Measurements from ENCODE around the gene PDE4B.
"Not testable (repeated sequence)": the region's sequence is repeated elsewhere in the genome, so short reads cannot be mapped to it uniquely, and the experiment has no call there.

The PDE4B gene

DNA sequence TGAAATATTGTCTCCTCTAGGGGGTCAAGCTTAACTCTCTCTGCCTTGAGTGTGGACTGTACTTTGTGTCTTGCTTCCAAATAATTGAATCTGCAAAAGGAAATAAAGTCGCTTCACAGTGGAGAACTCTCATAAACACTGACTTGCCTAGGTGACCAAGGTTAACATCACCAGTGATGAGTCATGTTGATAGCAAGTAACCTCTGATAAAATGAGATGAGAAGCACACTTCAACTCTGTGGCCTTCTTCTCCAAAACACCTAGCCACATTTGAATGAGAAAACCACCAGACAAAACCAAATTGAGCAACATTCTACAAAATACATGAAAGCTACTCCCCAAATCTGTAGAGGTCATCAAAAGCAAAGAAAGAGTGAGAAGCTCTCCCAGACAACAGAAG, 37.6 kb downstream of the PDE4B start:
- Histone ChIP-seq H3K4me1 (ENCODE audit: control insufficient read depth in 5 of 5, insufficient read depth in 5 of 5, low read length in 5 of 5) (no peaks in the 10 kb centered on the region), H3K9me3 (ENCODE audit: control insufficient read depth in 5 of 5, low read length in 5 of 5) (no peaks in the 10 kb centered on the region), H3K9ac (ENCODE audit: low read length in 5 of 5) (no peak overlapping the region), H3K27ac (ENCODE audit: low read depth, low read length) (no peak overlapping the region), H3K36me3 (ENCODE audit: control insufficient read depth in 5 of 5, insufficient read depth in 5 of 5, low read length in 5 of 5) (no peaks in the 10 kb centered on the region), H3K4me3 (ENCODE audit: low read depth in 1 of 5, low read length in 5 of 5) (no peak overlapping the region), H3K27me3 (ENCODE audit: control insufficient read depth in 5 of 5, insufficient read depth in 4 of 5, low read length in 5 of 5) (no peaks in the 10 kb centered on the region)

DNA sequence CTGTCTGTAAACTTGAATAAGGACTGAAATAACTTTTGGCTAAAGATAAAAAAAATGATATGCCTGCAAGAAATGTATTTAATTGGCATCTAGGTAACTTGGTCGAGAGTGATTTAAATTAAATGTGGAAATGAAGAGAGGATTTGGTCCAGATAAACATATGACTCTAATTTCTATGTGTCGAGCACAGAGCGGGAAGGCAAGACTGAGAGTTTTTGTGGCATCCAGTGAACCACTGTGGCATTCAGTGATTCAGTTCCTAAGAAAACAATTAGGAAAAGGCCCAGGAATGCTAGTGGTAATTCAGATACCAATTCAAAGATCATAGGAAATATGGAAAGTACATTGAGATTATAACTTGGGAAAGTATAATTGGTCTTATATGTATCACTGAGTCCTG, 39.6 kb downstream of the PDE4B start:
- Histone ChIP-seq H3K4me1 (ENCODE audit: control insufficient read depth in 5 of 5, insufficient read depth in 5 of 5, low read length in 5 of 5) (no peaks in the 10 kb centered on the region), H3K27ac (ENCODE audit: low read depth, low read length) (no peak overlapping the region), H3K9me3 (ENCODE audit: control insufficient read depth in 5 of 5, low read length in 5 of 5) (no peaks in the 10 kb centered on the region), H3K9ac (ENCODE audit: low read length in 5 of 5) (no peak overlapping the region), H3K4me3 (ENCODE audit: low read depth in 1 of 5, low read length in 5 of 5) (no peak overlapping the region), H3K27me3 (ENCODE audit: control insufficient read depth in 5 of 5, insufficient read depth in 4 of 5, low read length in 5 of 5) (no peaks in the 10 kb centered on the region), H3K36me3 (ENCODE audit: control insufficient read depth in 5 of 5, insufficient read depth in 5 of 5, low read length in 5 of 5) (no peaks in the 10 kb centered on the region)

DNA sequence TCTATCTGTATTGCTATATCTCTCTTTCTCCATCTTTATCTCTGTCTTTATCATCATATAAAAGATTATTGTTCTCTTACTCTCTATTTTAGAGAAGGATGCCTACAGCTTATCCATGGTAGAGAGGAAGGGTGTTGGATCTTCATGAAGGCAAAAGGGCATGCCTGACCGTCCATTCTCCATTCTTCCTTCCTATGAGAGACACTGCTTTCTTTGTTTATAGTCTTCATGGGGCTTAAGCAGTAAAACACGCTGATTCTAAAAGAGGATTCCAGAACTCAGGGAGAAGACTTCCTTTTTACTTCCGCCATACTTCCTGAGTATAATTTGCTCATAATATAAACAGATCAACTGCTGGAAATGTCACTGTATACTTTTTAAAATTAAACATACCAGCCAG, 44.0 kb downstream of the PDE4B start:
- H3K4me3 ChIP-seq (ENCODE audit: low read depth in 1 of 5, low read length in 5 of 5) = no peak overlapping the region
- H3K4me1 ChIP-seq (ENCODE audit: control insufficient read depth in 5 of 5, insufficient read depth in 5 of 5, low read length in 5 of 5) = no peaks in the 10 kb centered on the region
- no peaks in the 10 kb centered on the region for H3K27me3 ChIP-seq (ENCODE audit: control insufficient read depth in 5 of 5, insufficient read depth in 4 of 5, low read length in 5 of 5)
- H3K9ac ChIP-seq (ENCODE audit: low read length in 5 of 5) = no peak overlapping the region
- no peaks in the 10 kb centered on the region for H3K9me3 ChIP-seq (ENCODE audit: control insufficient read depth in 5 of 5, low read length in 5 of 5)
- no peaks in the 10 kb centered on the region for H3K36me3 ChIP-seq (ENCODE audit: control insufficient read depth in 5 of 5, insufficient read depth in 5 of 5, low read length in 5 of 5)
- no peak overlapping the region for H3K27ac ChIP-seq (ENCODE audit: low read depth, low read length)

DNA sequence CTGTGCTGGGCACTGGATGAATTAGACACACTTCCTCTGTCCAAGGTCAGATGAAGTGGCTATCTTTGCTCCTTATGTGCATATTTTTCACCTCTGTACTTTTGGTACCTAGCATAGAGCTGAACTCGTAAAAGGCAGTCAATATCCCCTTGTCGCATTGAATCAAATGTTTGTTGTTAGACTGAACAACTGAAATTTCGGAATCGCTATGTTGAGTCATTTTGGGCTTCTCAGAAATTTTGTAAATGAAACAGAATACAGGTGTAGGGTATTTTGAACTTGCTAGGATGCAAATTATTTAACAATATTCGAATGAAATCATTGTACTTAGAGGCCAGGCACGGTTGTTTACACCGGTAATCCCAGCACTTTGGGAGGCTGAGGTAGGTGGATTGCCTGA, 48.0 kb downstream of the PDE4B start:
- H3K27me3 ChIP-seq (ENCODE audit: control insufficient read depth in 5 of 5, insufficient read depth in 4 of 5, low read length in 5 of 5) = no peaks in the 10 kb centered on the region
- no peaks in the 10 kb centered on the region for H3K36me3 ChIP-seq (ENCODE audit: control insufficient read depth in 5 of 5, insufficient read depth in 5 of 5, low read length in 5 of 5)
- no peak overlapping the region for H3K9ac ChIP-seq (ENCODE audit: low read length in 5 of 5)
- H3K4me3 ChIP-seq (ENCODE audit: low read depth in 1 of 5, low read length in 5 of 5) = no peak overlapping the region
- H3K4me1 ChIP-seq (ENCODE audit: control insufficient read depth in 5 of 5, insufficient read depth in 5 of 5, low read length in 5 of 5) = peaks cover 0 to 13% (median 0%) of the 10 kb centered on the region in 5 donors
- H3K9me3 ChIP-seq (ENCODE audit: control insufficient read depth in 5 of 5, low read length in 5 of 5) = no peaks in the 10 kb centered on the region
- no peak overlapping the region for H3K27ac ChIP-seq (ENCODE audit: low read depth, low read length)

DNA sequence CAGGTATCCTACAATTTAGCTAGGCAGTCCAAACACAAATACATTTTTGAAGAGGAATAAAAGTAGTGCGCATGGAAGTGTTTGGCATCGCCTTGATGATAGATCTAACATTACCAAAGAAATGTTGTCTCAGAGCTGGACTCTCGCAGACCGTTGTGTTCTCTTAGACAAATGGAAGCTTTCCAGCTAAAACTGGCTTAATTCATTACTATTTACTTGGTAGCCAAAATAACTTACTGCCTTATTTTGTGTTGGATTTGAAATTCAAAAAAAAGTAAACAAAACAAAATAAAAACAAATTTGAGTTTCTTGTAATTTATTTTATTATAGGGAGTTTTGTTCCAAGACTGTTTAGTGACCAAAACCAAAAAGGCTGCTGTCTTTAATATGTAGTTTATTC, 51.6 kb downstream of the PDE4B start:
- no peak overlapping the region for H3K9ac ChIP-seq (ENCODE audit: low read length in 5 of 5)
- H3K9me3 ChIP-seq (ENCODE audit: control insufficient read depth in 5 of 5, low read length in 5 of 5) = peaks cover 3 to 11% (median 5%) of the 10 kb centered on the region in 5 donors
- H3K27me3 ChIP-seq (ENCODE audit: control insufficient read depth in 5 of 5, insufficient read depth in 4 of 5, low read length in 5 of 5) = no peaks in the 10 kb centered on the region
- H3K4me3 ChIP-seq (ENCODE audit: low read depth in 1 of 5, low read length in 5 of 5) = no peak overlapping the region
- no peaks in the 10 kb centered on the region for H3K36me3 ChIP-seq (ENCODE audit: control insufficient read depth in 5 of 5, insufficient read depth in 5 of 5, low read length in 5 of 5)
- no peak overlapping the region for H3K27ac ChIP-seq (ENCODE audit: low read depth, low read length)
- H3K4me1 ChIP-seq (ENCODE audit: control insufficient read depth in 5 of 5, insufficient read depth in 5 of 5, low read length in 5 of 5) = peaks cover 0 to 22% (median 0%) of the 10 kb centered on the region in 5 donors

DNA sequence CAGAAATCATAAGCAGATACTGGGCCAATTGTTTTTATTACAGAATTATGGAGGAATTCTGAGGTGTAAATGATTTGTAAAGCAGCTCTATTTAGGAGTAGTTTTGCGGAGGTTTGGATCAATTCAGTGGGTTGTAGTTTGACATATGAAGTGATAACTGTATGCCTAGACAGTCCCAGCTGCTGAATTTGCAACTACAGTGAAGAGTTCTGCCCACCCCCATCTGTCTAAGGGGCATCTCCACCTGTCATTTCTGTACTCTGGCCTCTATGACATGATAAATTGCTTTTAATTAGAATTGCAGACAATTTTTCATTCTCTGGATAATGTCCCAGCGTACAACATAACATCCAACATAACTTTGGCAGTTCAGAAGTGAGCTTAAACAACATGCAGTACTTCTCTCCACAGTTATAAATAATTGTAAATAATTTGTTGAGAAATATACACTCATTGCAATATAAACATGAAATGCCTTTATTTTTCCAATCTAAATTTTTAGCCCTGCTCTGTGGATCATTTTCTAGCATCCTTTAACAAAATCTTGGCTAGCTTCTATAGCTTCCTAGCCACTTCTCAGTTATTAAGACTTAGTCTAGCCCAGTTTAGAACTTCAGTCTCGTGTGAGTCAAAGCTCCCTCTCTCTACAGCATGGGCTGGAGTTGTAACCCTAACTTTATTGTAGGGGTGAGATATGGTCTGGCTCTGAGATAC, 52.3 kb downstream of the PDE4B start:
- peaks cover 5 to 17% (median 11%) of the 10 kb centered on the region in 5 donors for H3K9me3 ChIP-seq (ENCODE audit: control insufficient read depth in 5 of 5, low read length in 5 of 5)
- no peaks in the 10 kb centered on the region for H3K36me3 ChIP-seq (ENCODE audit: control insufficient read depth in 5 of 5, insufficient read depth in 5 of 5, low read length in 5 of 5)
- no peak overlapping the region for H3K9ac ChIP-seq (ENCODE audit: low read length in 5 of 5)
- peaks cover 0 to 22% (median 0%) of the 10 kb centered on the region in 5 donors for H3K4me1 ChIP-seq (ENCODE audit: control insufficient read depth in 5 of 5, insufficient read depth in 5 of 5, low read length in 5 of 5)
- no peak overlapping the region for H3K4me3 ChIP-seq (ENCODE audit: low read depth in 1 of 5, low read length in 5 of 5)
- no peaks in the 10 kb centered on the region for H3K27me3 ChIP-seq (ENCODE audit: control insufficient read depth in 5 of 5, insufficient read depth in 4 of 5, low read length in 5 of 5)
- H3K27ac ChIP-seq (ENCODE audit: low read depth, low read length) = no peak overlapping the region

DNA sequence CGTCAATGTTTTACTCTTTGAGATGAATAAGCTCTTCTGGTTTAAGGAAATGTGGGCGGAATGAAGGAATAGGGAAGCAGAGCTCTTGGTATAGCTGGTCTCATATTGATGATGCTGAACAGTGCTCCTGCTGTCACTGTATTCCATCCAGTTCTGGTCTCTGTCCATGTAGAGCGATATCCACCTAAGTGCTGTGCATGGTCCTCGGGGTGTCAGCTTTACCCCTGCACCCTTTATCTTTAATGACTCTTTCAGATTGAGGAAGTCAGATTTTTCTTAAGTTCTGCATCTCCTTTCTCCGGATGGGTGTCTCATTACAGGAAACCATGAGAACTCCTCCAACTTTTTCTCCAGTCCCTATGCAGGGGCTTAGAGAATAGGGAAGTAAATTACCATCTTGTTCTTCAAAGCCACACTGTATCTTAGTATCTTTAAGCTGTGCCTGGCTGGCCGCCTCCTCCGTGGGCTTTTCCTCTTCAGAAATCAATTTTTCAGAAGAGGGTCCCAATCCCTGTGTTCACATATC, 52.9 kb downstream of the PDE4B start:
- H3K27me3 ChIP-seq (ENCODE audit: control insufficient read depth in 5 of 5, insufficient read depth in 4 of 5, low read length in 5 of 5) = no peaks in the 10 kb centered on the region
- H3K4me1 ChIP-seq (ENCODE audit: control insufficient read depth in 5 of 5, insufficient read depth in 5 of 5, low read length in 5 of 5) = peaks cover 0 to 22% (median 0%) of the 10 kb centered on the region in 5 donors
- no peak overlapping the region for H3K27ac ChIP-seq (ENCODE audit: low read depth, low read length)
- peaks cover 5 to 17% (median 11%) of the 10 kb centered on the region in 5 donors for H3K9me3 ChIP-seq (ENCODE audit: control insufficient read depth in 5 of 5, low read length in 5 of 5)
- H3K9ac ChIP-seq (ENCODE audit: low read length in 5 of 5) = no peak overlapping the region
- no peak overlapping the region for H3K4me3 ChIP-seq (ENCODE audit: low read depth in 1 of 5, low read length in 5 of 5)
- H3K36me3 ChIP-seq (ENCODE audit: control insufficient read depth in 5 of 5, insufficient read depth in 5 of 5, low read length in 5 of 5) = no peaks in the 10 kb centered on the region

DNA sequence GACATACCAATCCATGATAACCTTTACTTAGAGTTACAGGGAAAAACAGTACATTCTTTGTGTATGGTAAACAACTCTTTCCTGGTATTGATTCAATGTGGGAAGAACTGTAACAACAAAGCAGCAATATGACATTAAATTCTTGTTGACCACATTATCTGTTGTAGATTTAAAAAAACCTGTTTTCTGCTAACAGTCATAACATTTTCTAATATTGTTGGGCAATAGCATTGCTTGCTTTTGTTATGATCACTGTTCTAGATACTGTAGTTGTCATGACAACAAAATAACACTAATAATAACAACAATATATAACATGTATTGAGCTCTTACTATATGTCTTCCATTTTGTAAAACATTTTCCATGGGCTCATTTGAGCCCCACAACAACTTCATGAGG, 54.2 kb downstream of the PDE4B start:
- Histone ChIP-seq H3K4me3 (ENCODE audit: low read depth in 1 of 5, low read length in 5 of 5) (no peak overlapping the region), H3K36me3 (ENCODE audit: control insufficient read depth in 5 of 5, insufficient read depth in 5 of 5, low read length in 5 of 5) (no peaks in the 10 kb centered on the region), H3K9ac (ENCODE audit: low read length in 5 of 5) (no peak overlapping the region), H3K9me3 (ENCODE audit: control insufficient read depth in 5 of 5, low read length in 5 of 5) (peaks cover 5 to 17% (median 11%) of the 10 kb centered on the region in 5 donors), H3K27ac (ENCODE audit: low read depth, low read length) (no peak overlapping the region), H3K4me1 (ENCODE audit: control insufficient read depth in 5 of 5, insufficient read depth in 5 of 5, low read length in 5 of 5) (peaks cover 0 to 22% (median 0%) of the 10 kb centered on the region in 5 donors), H3K27me3 (ENCODE audit: control insufficient read depth in 5 of 5, insufficient read depth in 4 of 5, low read length in 5 of 5) (no peaks in the 10 kb centered on the region)

DNA sequence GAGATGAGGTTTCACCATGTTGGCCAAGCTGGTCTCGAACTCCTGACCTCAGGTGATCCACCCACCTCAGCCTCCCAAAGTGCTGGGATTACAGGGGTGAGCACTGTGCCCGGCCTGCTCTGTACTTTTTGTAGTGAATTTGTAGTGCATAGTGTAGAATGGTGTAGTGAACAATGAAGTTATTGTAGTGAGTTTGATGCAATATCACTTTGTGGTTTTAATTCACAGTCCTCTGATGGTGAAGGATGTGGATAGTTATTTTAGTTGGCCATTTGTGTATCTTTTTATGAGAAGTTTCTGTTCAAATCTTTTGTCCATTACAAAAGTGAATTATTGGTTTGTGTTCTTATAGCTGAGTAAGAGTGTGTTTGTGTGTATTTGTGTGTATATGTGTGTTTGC, 57.6 kb downstream of the PDE4B start:
- Histone ChIP-seq H3K27me3 (ENCODE audit: control insufficient read depth in 5 of 5, insufficient read depth in 4 of 5, low read length in 5 of 5) (no peaks in the 10 kb centered on the region), H3K4me1 (ENCODE audit: control insufficient read depth in 5 of 5, insufficient read depth in 5 of 5, low read length in 5 of 5) (peaks cover 0 to 12% (median 0%) of the 10 kb centered on the region in 5 donors), H3K4me3 (ENCODE audit: low read depth in 1 of 5, low read length in 5 of 5) (no peak overlapping the region), H3K9ac (ENCODE audit: low read length in 5 of 5) (no peak overlapping the region), H3K27ac (ENCODE audit: low read depth, low read length) (no peak overlapping the region), H3K9me3 (ENCODE audit: control insufficient read depth in 5 of 5, low read length in 5 of 5) (peaks cover 5 to 17% (median 13%) of the 10 kb centered on the region in 5 donors), H3K36me3 (ENCODE audit: control insufficient read depth in 5 of 5, insufficient read depth in 5 of 5, low read length in 5 of 5) (no peaks in the 10 kb centered on the region)

DNA sequence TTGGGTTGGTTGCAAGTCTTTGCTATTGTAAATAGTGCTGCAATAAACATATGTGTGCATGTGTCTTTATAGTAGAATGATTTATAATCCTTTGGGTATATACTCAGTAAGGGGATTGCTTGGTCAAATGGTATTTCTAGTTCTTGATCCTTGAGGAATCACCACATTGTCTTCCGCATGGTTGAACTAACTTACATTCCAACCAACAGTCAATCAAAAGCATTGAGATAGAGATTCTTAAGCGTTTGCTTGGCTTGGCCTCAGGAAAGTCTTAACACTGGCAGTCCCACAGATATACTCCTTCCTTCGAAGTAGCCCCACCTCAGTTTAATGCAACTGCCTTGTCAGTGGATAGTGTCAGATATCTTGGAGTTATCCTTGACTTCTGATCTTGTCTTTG, 63.9 kb downstream of the PDE4B start:
- H3K27me3 ChIP-seq (ENCODE audit: control insufficient read depth in 5 of 5, insufficient read depth in 4 of 5, low read length in 5 of 5) = not testable (repeated sequence)

More for the DNA sequence above, 63.9 kb downstream of the PDE4B start:
- H3K4me3 ChIP-seq (ENCODE audit: low read depth in 1 of 5, low read length in 5 of 5); H3K9ac ChIP-seq (ENCODE audit: low read length in 5 of 5); H3K36me3 ChIP-seq (ENCODE audit: control insufficient read depth in 5 of 5, insufficient read depth in 5 of 5, low read length in 5 of 5); H3K9me3 ChIP-seq (ENCODE audit: control insufficient read depth in 5 of 5, low read length in 5 of 5); H3K27ac ChIP-seq (ENCODE audit: low read depth, low read length); H3K4me1 ChIP-seq (ENCODE audit: control insufficient read depth in 5 of 5, insufficient read depth in 5 of 5, low read length in 5 of 5): not testable (repeated sequence)
